GM19395 (cell line): ENCODE data around the gene POPDC3.
"Not testable (repeated sequence)": the region's sequence is repeated elsewhere in the genome, so short reads cannot be mapped to it uniquely, and the experiment has no call there.

Source experiments
- ATAC-seq: cut with Tn5 transposase; IDR thresholded peaks from one replicate; pipeline ENCODE4 v1.9.1; 2021; ENCODE audit warnings: mild to moderate bottlenecking, moderate library complexity; ENCODE audit not compliant: unreplicated experiment

POPDC3 gene

GRCh38 chr6:105179244-105180065 is at the start of gene POPDC3:
POPDC3 (minus strand) TSS chr6:105180014; CDS start chr6:105161909, 18,105 bp downstream.
- peak; percentile 60 for ATAC-seq

- no peak for ATAC-seq
Measured at GRCh38 chr6:105227295-105227767, 47.5 kb upstream of the POPDC3 start.

GRCh38 chr6:105226598-105227294 is 46.9 kb upstream of the POPDC3 start:
- no peak for ATAC-seq

GRCh38 chr6:105223242-105223641 is 43.4 kb upstream of the POPDC3 start:
- ATAC-seq: no peak

GRCh38 chr6:105221219-105221618 is 41.4 kb upstream of the POPDC3 start:
- ATAC-seq: not testable (repeated sequence)

- no peak for ATAC-seq
Measured at GRCh38 chr6:105220186-105220585, 40.4 kb upstream of the POPDC3 start.

GRCh38 chr6:105219218-105219617 is 39.4 kb upstream of the POPDC3 start:
- ATAC-seq: not testable (repeated sequence)

- ATAC-seq: no peak
Measured at GRCh38 chr6:105215506-105215905, 35.7 kb upstream of the POPDC3 start.

GRCh38 chr6:105214668-105215067 is 34.9 kb upstream of the POPDC3 start:
- ATAC-seq: no peak

GRCh38 chr6:105213272-105213671 is 33.5 kb upstream of the POPDC3 start:
- no peak for ATAC-seq

GRCh38 chr6:105212587-105212986 is 32.8 kb upstream of the POPDC3 start:
- ATAC-seq: no peak

GRCh38 chr6:105211831-105212230 is 32.0 kb upstream of the POPDC3 start:
- no peak for ATAC-seq

GRCh38 chr6:105210932-105211531 is 31.2 kb upstream of the POPDC3 start:
- no peak for ATAC-seq

GRCh38 chr6:105209950-105210706 is 30.3 kb upstream of the POPDC3 start:
- ATAC-seq: no peak

GRCh38 chr6:105207524-105208269 is 27.9 kb upstream of the POPDC3 start:
- no peak for ATAC-seq

- ATAC-seq: no peak
Measured at GRCh38 chr6:105204768-105205167, 25.0 kb upstream of the POPDC3 start.

- no peak for ATAC-seq
Measured at GRCh38 chr6:105204331-105204730, 24.5 kb upstream of the POPDC3 start.

- no peak for ATAC-seq
Measured at GRCh38 chr6:105202486-105202885, 22.7 kb upstream of the POPDC3 start.

- no peak for ATAC-seq
Measured at GRCh38 chr6:105200133-105200730, 20.4 kb upstream of the POPDC3 start.

GRCh38 chr6:105199711-105200110 is 19.9 kb upstream of the POPDC3 start:
- no peak for ATAC-seq
